HG02610 (cell line): ENCODE results near the gene FERMT1.
A peak's percentile ranks its signal among the peaks of the same experiment; 100 is the strongest.

ENCODE experiments used
- ATAC-seq: cut with Tn5 transposase; IDR thresholded peaks from one replicate; pipeline ENCODE4 v1.9.1; 2021; ENCODE audit warnings: mild to moderate bottlenecking, moderate library complexity; ENCODE audit not compliant: unreplicated experiment

Gene FERMT1, protein sequence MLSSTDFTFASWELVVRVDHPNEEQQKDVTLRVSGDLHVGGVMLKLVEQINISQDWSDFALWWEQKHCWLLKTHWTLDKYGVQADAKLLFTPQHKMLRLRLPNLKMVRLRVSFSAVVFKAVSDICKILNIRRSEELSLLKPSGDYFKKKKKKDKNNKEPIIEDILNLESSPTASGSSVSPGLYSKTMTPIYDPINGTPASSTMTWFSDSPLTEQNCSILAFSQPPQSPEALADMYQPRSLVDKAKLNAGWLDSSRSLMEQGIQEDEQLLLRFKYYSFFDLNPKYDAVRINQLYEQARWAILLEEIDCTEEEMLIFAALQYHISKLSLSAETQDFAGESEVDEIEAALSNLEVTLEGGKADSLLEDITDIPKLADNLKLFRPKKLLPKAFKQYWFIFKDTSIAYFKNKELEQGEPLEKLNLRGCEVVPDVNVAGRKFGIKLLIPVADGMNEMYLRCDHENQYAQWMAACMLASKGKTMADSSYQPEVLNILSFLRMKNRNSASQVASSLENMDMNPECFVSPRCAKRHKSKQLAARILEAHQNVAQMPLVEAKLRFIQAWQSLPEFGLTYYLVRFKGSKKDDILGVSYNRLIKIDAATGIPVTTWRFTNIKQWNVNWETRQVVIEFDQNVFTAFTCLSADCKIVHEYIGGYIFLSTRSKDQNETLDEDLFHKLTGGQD

DNA sequence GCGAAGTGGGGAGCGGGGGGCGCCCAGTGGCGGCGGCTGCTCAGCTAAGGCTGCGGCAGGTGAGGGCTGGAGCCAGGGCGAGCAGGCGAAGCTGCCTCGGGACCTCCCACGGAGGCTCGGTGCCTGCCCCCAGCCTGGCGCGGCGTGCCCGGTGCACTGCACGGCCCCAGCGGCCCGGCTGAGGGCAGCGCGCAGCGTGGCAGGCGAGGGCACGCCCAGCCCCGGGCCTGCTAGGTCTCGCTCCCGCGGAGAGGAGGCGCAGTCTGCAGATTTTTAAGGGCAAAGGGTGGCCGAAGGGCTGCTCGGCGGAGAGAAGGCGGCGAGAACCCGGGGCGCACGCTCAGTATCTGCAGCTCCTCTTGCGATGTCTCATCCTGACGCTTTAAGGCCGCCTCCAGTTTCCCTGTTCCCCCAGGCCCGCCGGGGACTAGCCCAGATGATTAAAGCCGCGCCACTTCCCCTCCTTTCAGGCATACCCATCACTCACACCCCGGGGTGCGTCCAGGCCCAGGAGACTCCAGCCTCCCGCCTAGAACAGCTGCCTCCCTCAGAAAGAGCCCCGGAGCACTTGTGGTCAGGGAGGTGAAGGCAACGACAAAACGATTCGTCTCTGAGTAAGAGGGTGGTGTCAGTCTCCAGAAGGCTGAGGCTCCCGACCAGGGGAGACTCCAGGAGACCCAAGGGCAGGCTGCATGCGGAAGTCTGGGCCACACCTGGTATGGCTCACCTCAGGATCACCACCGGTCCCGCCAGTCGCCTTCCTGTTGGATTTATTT lies at the start of gene FERMT1:
TSS of gene FERMT1 (minus strand) at position 158 of the 776 bp plus-strand sequence. CDS start 3,476 bp downstream, outside the sequence.
- peak; percentile 65 for ATAC-seq

DNA sequence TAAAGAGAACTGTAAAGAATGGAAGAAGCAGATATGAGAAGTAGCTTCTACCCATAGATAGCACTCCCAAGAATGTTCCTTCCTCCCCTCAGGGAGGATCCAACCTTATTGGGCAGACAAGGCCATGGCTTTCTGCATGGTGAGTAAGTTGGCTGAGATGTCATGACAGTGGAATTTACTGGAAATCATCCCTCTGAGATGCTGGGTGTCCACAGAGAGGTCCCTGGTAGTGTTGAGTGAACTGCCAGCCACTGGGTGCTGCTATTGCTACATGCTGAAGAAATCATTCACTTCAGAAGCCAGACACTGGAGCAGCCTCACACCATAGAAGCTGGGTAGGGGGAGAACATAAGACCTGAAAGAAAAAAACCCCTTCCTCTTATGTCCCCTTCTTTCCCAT lies 46.4 kb upstream of the FERMT1 start:
- ATAC-seq: no peak

DNA sequence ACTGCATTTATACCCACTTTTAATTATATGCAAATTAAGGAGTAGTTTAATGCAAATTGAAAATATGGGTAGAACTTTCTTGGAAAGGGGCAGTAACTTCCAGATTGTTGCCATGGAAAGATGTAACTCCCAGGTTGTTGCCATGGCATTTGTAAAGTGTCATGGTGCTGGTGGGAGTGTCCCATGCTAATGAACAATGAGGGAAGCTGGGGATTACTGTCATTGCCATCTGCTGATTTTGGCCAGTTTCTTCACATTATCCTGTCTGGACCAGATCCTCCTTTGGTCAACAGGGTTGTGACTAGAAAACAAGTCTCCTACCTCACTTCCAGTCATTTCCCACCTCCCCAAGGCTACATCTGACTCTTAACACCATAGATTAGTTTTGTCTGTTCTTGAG lies 45.4 kb upstream of the FERMT1 start:
- no peak for ATAC-seq

DNA sequence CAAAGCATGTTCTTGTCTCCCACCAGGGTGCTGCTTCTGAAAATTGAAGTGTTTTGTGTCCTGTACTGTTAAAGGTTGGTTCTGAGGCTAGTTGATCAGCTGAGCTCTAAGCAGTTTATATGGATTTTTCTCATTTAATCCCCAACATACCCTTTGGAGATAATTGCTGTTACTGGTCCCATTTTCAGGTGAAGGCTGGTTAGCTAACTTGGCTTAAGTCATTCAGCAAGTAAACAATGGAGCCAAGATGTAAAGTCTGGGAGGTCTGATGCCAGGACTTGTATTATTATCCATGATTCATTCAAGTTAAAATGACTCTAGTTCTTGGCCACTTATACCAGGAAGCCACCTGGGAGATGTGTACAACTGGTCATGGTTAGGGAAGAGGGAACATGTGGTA lies 42.5 kb upstream of the FERMT1 start:
- ATAC-seq: no peak

DNA sequence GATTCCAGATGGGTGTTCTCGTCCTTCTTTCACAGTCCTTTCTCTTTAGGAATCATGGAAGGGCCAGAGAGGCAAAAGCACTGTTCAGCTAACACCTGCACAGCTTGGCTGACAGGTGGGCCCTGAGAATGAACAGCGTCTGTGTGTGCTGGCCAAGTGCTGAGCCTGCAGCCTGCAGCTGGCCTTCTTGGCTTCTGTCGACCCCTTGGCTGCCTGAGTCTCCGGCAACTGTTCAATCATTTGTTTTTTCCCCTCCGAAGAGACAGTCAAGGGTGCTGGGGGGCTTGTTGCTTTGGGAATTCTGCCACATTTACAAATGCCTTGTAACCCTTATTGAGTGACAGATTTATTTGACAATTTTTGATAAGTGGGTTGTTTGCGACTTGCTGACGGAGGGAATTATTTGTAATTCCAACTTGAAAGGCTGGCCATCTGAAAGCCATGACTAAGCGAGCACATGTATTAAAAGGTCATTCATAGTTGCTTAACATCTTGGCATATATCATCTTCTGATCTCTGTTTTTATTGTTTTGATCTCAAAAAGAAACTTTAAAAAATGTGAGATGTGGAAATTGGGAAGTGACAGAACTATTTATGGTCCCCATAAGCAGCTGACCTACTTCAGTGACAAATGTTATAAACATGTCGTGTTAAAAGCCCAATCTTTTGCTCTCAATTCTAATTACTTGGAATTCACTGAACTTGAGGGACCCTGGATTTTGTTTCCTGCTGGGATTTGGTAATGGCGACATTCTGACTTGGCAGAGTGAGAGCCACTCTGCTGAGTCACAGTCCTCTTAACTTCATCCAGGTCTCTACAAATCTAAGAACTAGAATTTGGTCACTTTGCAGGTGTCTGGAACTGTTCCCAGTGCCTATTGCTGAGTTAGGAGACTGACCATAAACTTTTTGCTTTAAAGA lies 41.9 kb upstream of the FERMT1 start:
- ATAC-seq: no peak

DNA sequence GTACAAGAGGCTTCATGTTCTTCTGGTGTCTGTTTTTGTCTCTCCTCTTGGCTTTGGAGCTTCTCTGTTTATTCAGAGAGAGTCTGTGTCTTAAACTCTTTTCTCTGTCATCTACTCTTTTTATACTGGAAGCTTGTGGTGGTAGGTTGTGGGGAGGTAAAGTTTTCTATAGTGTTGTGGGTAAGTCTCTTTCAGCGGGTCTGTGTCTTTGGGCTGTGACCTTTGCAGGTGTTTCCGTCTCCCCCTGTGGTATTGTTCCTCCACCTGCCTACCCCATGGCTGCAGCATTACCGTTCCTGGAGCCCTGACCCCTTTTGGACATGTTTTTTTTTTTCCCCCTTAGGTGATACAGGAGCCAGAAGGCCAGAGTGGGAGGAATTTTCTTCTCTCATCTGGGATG lies 37.9 kb upstream of the FERMT1 start:
- ATAC-seq: no peak

DNA sequence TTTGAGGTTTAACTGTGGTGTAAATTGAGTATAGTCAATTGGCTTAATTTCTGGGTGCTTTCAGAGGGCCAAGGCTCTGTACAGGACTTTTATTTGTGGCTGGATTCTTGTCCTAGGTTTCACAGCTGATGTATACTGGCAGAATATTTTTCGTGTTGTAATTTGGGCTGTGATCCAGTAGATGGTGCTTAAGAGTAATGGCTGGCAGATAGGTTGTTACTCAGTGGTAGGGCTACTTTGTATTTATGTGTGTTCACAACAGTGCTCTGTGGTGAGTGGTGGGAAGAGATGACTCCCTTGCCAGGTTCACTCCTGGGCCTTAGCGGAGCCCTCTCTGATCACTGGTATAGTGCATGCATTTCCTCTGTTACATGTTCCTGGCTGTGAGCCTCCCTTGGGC lies 34.5 kb upstream of the FERMT1 start:
- ATAC-seq: no peak

DNA sequence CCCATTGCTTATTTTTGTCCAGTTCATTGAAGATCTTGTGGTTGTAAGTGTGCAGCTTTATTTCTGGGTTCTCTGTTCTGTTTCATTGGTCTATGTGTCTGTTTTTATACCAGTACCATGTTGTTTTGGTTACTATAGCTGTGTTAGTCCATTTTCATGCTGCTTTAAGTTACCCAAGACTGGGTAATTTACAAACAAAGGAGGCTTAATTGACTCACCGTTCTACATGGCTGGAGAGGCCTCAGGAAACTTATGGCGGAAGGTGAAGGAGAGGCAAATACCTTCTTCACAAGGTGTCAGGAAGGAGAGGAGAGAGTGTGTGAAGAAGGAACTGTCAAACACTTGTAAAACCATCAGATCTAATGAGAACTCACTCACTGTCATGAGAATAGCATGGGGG lies 29.9 kb upstream of the FERMT1 start:
- ATAC-seq: no peak

DNA sequence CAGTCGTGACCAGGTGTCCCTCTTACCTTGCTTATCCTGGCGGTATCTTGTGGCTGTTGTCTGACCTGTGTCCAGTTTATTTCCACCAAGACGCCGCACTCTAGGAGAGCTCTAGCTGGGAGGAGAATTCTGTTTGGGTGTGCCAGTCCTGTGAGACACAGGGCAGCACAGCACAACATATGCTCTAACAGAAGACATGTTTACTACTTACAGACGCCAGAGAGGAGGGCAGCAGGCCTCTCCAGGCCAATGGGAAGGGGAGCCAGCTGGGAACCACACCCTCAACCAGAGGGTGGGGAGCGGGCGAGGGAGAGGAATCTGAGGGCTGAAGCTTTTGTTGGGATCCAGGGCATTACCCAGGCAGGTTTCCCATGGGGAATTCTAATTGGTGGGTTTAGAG lies 25.2 kb upstream of the FERMT1 start:
- no peak for ATAC-seq

DNA sequence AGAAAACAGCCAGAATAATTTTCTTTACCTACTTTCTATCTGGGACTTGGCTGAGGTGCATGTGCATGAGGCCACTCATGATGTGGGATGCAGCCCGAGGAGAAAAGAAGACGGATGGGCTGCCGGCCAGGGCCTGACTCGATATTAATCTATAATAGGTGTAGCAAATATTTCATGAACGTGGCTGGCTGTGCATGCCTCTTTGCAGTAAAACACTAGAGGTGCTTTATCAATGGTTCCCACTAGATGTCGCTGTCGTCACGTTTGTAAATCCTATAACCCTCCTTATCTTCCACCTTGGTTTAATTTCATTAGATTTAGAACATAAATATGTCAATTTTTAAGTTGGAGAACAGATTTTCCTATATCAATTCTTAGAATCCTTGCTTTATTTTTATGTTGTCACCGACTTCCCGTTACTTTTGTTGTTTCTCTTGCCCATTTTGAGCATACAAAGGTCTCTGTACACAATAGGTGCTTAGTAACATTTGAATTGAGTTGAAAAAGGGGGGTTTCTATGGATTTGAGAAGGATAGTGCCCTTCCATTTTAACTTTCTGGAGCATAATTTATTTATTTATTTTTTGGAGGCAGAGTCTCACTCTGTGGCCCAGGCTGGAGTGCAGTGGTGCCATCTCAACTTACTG lies 19.6 kb upstream of the FERMT1 start:
- peak; percentile 66 for ATAC-seq

DNA sequence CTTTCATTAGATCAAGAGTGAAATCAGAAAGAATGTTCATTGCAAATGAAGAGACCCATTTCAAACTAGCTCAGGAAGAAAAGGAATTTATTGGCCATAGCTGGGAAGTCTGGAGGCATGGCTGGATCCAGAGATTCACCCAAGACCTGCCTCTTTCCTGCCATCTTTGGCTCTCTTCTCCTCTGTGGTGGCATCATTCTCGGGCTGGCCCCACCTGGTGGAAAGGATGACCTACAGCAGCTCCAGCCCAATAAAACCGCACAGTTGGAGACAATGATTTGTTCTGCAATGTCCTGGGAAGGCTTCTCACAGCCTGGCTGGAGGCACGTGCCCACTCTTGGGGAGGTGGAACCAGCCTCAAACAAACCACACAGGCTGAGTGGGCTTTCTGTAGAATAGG lies 18.1 kb upstream of the FERMT1 start:
- ATAC-seq: no peak

DNA sequence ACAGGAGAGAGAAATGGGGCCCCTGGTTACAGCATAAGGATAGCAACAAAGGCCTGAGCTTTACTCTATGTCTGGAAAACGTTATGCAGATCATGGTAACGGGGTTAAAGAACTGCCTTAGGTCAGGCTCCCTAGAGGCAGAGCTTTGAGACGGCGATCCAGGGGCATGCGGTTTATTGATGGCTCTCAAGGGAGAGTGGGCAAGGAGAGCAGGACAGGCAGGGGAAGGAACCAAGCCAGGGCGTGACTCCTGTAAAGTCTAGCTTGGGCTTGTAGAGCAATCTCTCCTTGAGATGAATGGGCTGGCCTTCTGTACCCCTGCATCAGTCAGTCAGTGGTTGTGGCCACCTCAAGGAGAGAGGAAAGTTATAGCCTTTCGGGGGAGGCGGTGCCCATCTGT lies 12.5 kb upstream of the FERMT1 start:
- no peak for ATAC-seq

DNA sequence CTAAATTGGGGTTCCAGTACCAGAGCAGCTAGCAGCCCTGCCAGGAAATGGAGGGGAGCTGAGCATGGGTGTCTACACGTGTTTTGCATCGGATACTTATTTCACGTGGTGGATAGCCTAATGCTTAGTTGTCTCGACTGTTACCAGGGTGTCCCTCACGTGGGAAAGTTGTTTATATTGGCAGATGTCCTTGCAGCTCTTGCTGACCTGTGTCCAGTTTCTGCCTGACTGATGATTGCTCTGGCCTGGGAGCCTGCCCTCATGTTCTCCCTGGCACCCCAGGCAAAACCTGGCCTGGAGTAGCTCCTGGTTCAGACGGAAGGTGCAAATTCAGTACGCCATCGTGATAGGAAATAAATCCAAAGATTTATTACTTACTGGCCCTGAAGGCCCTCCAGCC lies 11.8 kb upstream of the FERMT1 start:
- ATAC-seq: no peak

DNA sequence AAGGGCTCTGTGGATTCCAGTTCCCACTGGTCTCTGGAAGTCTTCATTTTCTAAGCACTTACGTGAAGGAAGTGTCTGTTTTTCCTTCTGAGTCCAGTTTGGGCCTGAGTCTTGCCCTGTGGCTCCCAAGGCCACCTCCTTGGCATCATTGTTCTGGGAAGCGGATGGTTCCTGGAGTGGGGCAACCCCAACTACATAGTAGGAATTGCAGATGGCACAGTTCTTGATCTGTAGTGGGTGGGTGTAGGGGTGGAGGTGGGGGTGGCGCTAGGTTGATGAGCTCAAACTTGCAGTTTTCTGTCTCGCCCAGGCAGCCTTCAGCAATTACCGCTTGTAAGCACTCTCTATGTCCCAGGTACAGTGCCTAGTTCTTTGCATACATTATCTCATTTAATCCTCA lies 7.2 kb upstream of the FERMT1 start:
- ATAC-seq: no peak

DNA sequence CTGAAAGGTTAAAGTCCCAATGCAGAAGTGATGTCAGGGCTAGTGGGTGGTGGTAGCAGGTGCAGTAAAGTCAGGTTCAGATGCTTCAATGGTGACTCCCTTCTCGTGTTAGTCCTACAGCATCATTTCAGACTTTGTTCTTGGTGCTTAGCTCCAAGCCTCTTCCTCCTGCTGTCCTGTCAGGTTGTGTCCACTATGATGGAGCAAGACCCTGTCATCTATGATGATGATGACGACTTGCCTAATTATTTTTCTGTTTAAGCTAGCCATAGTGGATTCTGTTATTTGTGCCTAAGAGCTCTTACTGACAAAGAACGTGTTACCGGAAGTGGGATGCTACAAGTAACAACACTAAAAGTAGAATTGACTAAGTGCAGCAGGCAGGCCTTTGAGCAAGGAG lies 5.0 kb upstream of the FERMT1 start:
- ATAC-seq: no peak

DNA sequence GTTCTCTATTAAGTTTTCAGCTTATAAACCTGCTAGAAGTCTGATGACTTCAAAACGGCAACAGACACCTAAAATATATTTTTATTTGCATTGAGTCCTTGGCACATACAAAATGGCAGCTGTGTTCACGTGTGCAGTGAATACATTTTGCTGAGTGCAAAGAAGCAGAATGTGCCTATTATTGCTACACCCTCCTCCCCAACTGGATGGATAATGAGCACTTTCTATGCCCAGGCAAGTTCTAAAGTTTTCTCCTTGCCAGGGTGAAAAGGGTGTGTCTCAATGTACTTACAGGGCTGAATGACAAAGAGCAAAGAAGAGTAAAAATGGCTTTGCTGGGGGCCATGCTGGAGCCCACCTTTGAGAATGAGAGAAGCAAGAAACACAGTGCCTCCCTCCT lies 4.0 kb upstream of the FERMT1 start:
- no peak for ATAC-seq

DNA sequence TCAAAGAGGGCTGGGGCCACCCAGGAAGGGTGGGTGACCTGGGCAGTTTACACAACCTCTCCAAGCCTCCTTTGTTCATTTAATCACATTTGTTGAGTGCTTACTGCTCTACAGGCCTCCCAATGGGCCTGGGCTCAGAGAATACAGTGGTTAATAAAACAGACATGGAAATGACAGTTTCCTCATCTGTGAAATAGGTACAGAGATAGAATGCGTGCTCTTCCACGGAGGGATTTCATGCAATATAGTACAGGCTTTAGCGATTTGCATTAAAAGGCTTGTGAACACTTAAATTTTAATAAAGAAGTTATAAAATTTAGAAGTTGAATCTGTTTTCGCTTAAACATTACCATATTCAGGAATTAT lies 802 bp upstream of the FERMT1 start:
- ATAC-seq: no peak

DNA sequence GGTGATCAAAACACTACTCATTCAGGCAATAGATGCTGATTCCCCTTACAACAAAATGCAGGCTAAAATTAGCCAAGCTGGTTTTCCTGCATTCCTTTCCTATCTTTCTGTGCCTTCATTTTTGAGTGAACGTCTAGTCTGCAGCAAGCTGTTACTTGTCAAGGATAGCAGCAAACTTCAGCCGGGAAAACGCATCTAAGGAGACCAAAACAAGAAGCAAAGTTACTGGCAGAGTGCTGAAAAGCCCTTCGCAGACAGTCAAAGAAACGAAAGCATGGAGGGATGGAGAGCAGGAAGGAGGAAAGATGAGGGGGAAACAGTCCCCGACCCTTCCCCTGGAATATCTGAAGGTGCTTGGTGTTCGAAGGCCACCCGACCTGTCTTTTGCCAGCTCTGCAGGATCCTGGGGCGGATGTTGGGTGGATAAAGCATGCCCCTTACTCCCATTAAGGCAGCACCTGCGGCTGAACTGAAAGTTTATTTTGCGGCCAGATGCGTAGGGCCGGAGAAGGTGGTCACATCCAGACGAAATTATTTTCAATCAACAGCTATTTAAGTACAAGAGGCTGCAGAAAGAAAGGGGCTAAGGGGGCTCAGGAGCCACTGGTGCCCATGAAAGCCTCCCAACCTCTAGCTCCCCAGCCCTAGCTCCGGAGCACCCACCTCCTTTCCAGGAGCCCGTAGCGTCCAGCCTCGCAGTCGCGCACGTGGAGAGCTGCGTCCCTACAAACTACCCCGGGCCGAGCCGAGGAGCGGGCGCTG lies 538 bp downstream of the FERMT1 start:
- peak; percentile 17 for ATAC-seq

DNA sequence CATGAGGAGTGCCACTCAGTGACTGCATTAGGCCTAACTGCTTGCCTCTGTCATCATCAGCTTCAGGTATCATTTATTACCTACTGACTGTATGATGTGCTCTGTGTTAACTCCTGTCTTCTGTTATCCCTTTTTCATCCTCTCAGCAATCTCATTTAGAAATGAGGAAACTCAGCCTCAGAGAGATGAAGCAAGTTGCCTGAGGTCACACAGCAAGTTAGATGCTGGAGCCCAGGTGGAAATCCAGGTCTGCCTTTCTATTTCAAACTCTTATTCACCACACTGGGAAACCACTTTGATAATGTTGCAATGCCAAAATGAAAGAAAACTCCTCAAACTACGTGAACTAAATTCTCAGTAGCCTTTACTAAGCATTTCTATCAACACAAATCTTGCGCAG lies 1.3 kb downstream of the FERMT1 start:
- no peak for ATAC-seq
